HG03354 (cell line): ENCODE measurements around the gene DUSP8.

Experiments
- ATAC-seq: cut with Tn5 transposase; IDR thresholded peaks from one replicate; pipeline ENCODE4 v1.9.1; 2021; ENCODE audit warnings: mild to moderate bottlenecking; ENCODE audit not compliant: unreplicated experiment, poor library complexity, severe bottlenecking

Gene DUSP8

GRCh38 chr11:1507381-1508140 is 64.5 kb downstream of the DUSP8 start:
- no peak for ATAC-seq

GRCh38 chr11:1506981-1507380 is 65.1 kb downstream of the DUSP8 start:
- no peak for ATAC-seq

GRCh38 chr11:1505480-1505879 is 66.6 kb downstream of the DUSP8 start:
- no peak for ATAC-seq

GRCh38 chr11:1504581-1505290 is 67.3 kb downstream of the DUSP8 start:
- no peak for ATAC-seq

GRCh38 chr11:1504138-1504537 is 67.9 kb downstream of the DUSP8 start:
- no peak for ATAC-seq
